Hematopoietic multipotent progenitor cell treated with erythropoietin and hydrocortisone succinate and interleukin-3 and kit ligand, for 6 days (in vitro differentiated cells): ENCODE measurements around the gene NFE2L1.
"Not testable (repeated sequence)": the region's sequence is repeated elsewhere in the genome, so short reads cannot be mapped to it uniquely, and the experiment has no call there.

Experiments
- DNase-seq: peaks from one replicate; pipeline ENCODE4 v3.0.0-alpha.2; 2015

NFE2L1 gene

DNA sequence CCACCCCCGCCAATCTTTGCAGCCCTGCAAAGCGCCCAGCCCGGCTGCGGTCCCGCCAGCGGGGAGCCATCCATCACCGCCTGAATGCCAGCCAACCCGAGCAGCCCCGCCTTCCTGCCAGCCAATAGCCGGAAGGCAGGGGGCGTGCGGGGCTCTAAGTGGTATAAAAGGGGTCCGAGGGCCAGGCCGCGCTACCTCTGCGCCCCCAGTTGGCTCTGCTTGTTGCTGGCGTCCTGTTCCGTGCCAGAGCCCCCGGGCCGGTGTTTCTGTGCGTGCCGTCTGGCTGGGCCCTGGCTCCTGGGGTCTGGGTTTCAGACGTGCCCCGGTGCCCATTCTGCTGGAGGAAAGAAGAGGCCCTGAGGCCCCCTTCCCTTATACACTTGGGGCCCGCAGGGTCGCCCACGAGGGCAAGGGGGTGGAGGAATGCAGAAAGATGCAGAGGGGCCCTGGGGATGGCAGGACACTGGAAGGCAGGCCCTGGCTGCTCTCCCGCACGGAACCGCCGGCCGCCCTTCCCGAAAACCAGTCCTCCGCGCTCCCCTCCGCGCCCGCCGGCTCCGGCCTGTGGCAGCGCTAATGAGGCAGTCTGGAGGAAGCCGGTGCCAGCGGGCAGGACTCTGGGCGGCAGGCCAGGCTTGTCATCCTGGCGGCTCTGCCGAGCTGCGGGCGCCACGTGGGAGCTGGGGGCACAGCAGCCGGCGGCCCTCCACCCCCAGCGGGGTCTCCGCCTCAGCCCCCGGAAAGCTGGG lies 24.6 kb upstream of the NFE2L1 start:
- peak; percentile 94 for DNase-seq

DNA sequence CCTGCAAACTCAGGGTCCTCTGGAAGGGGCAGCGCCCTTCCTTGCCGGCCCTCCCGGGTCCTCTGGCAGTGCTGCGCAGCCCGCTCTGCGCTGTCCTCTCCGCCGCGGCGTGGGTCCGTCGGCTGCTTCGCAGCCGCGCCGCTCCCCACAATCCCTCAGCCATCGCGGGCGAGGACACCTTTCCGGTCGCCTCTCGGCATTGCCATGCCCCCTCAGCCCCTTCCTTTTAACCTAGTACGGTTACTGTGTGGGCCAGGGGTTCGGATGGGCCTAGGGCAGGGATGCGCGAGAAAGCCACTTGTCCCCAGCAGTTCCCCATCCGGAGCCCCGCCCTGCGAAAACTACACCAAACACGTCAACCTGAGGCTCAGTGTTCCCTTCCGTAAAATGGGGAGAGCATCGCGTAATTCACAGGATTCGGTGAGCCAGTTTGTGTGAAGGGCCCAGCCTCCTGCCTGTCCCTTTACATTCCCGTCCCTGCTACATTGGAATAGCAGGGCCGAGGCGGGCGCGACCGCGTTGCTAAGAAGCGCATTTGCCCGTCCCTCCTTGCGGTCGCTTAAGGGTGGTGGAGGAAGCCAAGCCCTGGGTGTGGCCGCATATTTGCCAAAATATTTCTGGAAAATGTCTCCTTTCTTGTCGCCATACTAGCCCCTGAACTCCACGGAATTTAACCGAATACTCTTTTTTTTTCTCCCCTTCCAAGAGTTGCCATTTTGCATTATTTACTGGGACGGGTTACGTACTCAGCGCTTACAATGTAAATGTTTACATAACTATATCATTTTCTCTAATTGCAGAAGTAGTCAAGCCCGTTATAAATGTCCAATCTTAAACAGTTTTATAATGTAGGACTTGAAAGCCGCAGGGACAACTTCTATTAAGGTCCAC lies 23.8 kb upstream of the NFE2L1 start:
- peak; percentile 95 for DNase-seq

DNA sequence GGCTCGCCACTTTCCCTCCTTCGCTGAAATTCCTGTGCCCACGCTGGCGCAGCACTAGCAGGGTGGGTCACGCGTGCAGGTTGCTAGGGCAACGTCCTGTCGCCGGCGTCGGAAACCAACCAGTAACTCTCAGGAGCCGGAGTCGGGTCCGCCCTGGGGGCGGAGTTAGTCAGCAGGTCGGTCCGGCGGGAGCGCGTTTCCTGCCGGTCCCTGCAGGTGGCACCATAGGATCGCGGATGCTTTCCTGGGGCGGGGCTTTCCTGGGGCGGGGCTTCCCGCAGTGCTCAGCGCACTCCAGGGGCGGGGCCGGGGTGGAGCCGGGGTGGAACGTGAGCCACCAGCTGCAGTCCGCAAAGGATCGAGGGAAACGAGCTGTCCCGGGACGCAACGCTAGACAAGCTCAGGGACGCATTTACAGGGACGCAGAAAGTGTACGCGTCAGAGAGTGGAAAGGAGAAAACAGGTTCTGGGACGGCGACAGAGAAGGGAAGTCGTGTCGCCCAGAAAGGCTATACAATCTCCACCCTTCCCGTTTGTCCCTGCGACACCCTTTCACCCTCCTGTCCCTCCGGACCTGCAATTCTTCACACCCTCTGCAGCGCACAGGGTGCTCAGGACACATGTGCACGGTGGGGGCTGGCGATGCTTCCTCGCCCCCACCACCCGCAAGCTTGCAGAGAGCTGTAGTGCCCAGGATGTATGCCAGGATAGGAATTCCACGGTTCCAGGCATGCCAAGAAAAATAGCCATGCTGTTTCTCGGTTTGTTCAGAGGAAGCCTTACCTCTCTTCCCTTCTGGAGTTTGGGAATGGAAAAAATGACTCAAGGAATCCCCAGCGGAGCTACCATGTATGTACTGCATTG lies 22.9 kb upstream of the NFE2L1 start:
- peak; percentile 98 for DNase-seq

DNA sequence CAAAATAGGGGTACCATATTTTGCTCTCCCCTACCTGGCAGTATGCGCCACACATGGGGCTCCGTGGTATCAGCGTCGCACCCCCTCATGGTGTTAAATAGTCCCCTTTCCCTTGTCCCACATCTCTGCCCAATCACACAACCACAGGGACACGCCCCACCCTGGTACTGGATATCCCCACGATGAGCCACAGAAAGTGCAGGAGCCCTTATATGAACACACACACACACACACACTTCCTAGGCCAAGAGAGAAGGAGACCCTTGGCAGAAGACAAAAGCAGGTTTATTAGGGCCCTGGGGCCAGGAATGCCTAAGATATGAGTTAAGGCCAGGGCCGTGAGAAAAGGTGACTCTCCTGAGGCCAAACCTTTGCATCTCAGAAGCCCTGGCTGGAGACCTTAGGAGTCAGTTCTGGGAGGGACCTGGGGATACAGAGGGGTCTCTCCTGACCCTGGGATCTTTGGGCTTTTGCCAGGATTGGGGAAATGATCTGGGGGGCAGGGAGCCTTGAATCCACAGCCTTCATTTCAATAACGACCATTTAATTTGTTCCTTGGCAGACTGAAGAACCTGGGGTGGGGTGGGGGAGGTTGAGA lies 22.2 kb upstream of the NFE2L1 start:
- DNase-seq, result no peak

DNA sequence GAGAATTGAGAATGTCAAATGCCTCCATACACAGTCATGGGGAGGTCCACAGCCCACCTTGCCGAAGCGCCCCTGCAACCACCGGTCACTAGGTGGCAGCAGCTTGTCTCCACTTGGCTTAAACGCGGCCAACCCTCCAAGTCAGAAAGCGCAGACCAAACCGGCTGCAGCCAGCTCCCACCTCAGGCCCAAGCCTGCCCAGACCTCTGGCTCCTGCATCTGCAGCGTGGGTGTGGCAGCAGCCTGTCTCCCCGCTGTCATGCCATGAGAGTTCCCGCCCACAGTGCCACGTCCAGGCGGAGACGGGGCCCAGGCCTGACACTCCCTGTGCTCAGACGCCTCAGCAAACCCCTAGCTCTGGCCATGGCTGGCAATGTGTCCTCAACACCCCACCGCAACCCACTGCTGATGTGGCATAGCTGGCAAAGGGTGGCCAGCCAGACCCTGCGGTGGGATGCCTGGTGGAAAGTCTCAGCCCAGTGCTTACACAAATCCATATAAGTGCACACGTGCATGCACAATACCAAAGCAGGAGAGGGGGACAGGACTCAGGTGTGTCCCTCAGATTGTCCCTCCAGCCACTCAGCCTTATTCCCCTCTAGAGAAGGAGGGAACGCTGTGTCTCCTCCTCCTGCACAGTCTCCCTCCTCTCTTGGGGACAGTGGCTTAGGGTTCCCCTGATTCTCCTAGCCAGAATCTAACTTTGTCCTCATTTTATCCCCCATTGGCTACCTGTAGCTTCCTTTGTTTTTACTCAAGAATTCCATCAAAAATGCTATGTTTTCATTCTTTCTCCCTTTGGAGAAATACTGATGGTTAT lies 21.4 kb upstream of the NFE2L1 start:
- DNase-seq, result peak; percentile 95

DNA sequence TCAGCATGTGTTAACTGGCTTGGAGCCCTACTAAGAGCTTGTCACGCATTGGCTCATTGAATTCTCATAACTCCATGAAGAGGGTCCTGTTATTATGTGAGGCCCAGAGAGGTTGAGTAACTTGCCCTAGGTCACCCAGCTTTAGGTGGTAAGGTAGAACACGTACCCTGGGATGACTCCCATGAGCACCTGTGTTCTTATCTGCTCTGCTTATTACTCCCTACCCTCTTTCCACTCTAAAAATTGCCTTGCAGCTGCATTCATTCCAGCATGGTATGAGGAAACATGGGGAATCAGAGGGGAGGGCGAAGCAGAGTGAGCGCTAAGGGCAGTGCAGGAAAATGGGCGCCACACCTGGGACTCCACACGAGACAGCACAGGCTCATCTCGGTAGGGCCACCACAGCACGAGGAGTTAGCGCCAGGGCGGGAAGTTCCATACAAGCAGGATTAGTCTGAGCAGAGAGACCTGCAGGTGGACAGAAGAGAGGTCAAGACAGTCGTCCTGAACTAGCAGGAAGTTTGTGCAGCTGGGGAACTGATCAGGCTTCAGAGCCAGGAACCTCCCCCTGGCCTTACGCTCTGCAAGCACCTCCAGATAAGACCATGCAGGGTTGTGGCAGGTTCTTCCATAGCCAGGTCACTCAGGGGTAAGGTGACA lies 20.7 kb upstream of the NFE2L1 start:
- no peak for DNase-seq

DNA sequence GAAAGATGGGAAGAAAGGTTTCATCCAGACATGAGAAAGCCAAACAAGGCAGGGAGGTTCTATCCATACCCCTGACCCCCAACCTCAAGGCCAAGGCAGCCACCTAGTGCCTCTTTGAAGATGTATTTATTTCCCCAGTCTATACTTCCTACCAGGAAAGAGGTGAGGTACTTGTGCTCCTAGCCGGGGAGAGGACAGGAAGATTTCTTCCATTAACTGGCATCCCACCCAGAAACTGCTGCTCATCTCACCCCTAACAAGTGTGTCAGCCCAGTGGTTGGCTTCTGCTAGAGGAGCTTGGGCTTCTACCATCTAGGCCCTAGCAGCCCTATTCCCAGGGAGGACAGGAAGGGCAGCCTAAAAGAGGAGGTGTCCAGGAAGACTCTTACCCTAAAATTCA lies 19.4 kb upstream of the NFE2L1 start:
- no peak for DNase-seq

DNA sequence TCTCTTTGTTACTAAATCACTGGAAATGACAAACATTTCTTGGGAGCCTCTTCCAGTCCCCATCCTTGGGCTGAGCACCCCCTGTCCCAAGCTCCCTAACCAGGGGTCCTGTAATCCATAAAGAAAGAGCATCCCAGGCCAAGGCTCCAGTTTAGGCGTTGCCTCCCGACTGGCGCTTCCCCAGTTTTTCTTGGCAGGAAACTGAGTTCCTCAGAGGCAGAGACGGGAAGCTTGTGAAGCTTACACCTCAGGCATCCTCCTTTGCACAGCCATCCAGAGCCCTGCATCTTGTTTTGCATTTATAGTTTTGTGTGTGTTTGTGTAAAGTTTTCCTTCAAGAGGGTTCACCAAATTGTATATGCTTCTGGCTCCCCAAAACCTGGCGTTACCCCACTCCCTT lies 17.6 kb upstream of the NFE2L1 start:
- DNase-seq, result no peak

DNA sequence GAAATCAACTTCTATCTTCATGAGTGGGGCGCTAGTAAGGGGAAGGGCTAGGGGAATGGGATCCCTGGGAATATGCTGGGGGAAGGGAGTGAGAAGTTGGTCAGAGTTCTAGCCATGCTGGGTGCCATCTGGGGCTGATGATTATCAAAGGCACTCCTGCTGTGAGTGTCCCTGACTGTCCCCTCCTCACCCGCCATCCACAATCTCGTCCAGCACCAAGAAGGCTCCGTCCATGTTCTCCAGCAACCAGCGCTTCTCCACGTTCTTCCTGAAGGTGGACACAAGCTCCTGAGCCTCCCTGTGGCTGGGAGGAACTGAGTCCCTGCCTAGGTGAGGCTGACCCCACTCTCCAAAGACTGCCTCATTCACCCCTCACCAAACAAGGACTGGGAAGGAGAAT lies 16.2 kb upstream of the NFE2L1 start:
- DNase-seq, result no peak

DNA sequence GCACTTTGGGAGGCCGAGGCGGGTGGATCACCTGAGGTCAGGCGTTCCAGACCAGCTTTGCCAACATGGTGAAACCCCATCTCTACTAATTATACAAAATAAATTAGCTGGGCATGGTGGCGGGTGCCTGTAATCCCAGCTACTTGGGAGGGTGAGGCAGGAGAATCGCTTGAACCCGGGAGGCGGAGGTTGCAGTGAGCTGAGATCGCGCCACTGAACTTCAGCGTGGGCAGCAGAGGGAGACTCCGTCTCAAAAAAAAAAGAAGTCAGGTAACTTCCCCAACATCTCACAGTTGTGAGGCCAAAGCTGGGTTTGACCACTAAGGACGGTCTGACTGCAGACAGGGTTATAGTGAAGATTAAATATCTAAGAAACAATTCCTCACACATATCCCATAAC lies 13.4 kb upstream of the NFE2L1 start:
- DNase-seq, result not testable (repeated sequence)

DNA sequence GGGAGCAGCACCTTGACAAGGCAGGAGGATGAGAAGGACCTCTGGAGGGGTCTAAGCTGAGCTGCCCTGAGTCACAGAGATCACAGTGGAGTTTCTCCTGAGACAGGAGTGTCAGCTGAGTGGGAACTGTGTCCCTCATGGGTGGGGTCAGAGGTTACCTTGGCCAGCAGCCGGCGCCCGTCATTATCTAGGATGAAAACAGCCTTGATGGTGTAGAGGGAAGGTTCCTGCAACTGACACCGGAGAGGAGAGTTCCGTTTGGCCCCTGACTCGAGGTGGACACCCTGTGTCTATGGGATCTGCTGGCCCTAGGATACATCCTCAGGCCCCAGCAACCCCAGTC lies 11.5 kb upstream of the NFE2L1 start:
- DNase-seq, result no peak

DNA sequence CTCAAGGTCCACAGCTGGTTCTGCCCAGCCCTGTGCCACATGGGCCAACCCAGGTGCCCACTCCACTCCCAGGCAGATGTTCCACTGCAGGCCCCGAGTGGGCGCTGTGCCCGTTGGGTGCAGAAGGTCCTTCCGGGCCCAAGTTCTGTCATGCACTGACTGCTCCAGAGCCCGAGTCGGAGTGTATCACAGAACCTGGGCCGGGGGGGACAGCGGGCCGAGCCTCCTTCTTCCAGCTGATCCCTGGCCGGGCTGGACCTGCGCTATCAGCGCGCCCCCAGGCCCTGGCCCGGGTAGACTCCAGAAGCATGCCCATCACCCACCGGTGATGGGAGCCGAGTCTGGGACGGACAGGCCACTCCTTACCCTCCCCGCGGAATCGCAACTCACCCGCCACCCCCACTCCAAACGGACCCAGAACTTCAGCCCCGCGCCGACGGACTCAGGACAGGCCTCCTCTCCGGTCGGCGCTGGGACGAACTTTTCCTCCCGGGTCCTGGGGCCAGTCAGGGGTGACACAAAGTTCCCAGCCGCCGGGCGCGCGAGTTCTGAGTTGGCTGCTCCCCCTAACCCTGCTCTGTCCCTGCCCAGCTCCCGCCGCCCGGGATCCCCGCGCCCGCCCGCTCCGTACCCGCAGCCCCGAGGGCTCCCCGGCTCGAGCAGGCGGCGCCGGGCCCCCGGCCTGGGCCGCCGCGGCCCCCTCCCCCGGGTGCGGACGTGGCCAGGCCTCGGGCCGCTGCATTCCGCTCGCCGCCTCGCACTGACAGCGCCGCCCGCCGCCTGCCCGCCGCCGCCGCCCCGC lies 10.9 kb upstream of the NFE2L1 start, which contains the start of gene COPZ2:
COPZ2 (minus strand) TSS at position 762 of the 802 bp plus-strand sequence; CDS start at position 742, 20 bp downstream.
- DNase-seq, result peak; percentile 74

DNA sequence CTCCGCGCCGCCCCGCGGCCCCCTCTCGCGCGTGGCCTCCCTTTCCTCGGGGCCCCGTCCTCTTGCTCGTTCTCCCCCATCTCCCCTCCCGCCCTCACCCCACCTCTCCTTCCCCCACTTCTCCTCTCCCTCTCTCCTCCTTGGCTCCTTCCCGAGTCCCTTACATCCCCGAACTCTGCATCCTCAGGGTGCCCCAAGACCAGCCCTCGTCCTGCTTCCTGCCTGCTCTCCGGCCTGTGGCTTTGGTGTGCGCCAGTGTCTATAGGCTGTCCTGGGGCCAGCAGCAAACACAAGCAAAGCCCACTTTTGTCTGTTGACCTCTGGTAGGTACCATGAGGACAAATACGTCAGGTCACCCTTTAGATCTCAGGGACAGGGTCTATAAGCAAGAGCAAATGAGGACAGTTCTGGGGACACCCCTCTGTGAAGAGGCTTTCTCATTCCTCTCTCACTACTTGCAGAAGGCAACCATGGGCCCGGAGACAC lies 10.3 kb upstream of the NFE2L1 start:
- DNase-seq, result no peak

DNA sequence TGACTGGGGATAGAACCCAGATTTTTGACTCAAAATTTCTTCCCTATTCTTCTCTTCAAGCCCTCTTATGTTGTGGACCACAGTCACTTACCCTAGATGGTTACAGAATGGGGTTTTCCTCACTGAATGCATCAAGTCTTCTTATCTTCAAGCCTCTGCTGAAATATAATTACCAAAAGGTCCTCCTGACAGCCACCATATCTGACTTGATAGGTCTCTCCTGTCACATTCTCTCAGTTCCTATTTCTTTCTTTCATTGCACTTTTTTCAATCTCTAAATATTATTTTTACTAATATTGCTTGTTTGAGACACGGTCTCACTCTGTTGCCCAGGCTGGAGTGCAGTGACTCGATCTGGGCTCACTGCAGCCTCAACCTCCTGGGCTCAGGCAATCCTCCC lies 9.5 kb upstream of the NFE2L1 start:
- no peak for DNase-seq

DNA sequence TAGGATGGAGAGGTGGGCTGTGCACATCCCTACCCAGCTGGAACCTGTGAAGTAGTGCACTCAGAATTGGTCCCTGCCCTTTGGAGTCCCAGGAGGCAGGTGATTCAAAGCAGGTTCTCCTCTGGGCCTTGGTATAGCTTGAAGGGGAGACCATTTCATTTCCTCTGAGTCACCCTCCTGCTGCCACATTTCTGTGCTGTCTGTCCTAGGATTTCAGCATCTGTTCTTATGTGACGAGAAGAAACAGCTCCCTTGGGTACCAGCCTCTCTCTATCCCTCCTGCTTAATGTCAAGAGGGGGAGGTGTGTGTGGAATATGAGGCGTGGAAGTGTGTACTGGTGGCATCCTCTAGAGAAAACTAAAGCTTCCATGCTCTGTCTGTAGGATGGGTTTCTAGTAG lies 5.0 kb upstream of the NFE2L1 start:
- no peak for DNase-seq

DNA sequence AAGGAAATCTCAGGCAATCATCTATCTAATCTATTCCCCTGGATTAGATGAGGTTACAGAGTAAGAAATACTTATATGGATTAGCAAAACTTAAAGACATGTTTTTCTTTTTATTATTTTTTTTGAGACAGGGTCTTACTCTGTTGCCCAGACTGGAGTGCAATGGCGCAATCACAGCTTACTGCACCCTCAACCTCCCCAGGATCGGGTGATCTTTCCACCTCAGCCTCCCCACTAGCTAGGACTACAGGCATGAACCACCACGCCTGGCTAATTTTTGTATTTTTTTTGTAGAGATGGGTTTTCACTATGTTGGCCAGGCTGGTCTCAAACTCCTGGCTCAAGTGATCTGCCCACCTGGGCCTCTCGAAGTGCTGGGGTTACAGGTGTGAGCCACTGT lies 3.3 kb upstream of the NFE2L1 start:
- no peak for DNase-seq

DNA sequence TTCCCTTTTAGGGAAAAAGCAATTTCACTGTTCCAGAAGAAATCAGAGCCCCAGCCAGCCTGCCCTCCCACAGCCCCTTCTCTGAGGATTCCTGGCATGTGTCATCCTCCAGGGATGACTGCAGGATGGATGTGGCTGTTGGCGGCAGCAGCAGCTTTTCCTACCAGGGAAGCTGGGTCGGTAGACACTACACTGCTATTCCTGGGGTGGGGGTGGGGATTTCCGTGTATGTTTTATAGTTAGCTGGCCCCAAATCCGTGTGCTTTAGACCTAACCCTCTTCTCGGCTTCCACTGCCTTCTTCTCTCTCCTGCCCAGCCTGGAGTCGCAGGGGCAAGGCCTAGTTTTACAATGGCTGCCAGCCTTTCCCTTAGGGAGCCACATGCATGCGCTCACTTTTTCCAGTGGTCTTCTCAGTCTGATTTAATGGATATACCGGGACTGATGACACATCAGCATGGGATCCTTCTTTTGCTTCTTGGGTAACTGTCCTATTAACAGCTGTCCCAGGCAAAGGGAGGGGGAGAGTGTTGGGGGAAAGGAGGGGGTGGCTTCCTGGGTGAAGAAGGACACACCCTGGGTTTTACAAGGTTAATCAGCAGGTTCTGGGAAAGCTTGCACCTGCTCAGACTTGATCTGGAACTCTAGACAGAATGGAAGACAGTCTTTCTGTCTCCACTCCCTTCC lies 2.7 kb upstream of the NFE2L1 start:
- DNase-seq, result no peak

DNA sequence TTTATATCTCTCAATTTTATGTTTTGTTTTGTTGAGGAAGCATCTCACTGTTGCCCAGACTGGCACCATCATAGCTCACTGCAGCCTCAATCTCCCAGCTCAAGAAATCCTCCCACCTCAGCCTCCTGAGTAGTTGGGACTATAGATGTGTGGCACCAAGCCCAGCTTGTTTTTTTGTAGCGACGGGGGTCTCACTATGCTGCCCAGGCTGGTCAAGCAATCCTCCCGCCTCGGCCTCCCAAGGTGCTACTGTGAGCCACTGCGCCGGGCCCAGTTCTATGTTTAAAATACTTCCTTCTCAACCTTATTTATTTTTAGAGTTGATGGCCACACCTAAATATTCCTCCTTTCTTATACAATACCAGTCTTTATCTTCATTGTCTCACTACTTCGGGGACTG lies 1.9 kb upstream of the NFE2L1 start:
- DNase-seq, result no peak

DNA sequence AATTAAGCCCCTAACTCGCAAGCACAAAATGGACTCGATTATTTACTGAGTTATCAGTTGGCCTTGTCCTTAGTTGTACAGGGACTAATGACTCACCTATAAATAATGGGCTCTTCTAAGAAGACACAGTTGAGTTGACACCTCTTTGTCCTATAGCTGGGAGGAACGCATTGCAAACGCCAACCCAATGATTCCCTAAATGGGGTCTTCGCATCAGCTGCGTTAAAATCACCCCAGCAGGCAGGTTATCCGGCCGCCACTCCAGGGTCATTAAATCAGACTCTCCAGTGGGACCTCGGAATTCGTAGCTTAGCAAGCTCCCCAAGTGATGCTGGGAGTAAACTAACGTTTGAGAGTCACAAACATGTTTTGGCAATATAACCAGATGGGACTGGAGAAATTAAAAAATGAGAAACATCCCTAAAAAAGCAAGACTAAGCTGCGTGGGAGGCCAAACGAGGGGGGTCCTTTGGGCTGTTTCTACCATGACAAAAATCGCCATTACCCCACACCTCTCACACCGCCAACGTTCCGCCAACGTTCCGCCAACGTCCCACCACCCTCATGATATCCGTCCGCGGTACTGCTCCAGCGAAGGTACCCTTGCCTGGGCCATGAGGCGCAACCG lies 932 bp upstream of the NFE2L1 start:
- DNase-seq, result peak; percentile 41
